Activated naive CD4-positive, alpha-beta T cell treated with anti-CD3 and anti-CD28 coated beads, Interleukin-2, amount 50 U/mL, for 72 hours (primary cell): Measurements from ENCODE around the gene FAM184B. TPM values are rescaled to one million over a fixed set of nuclear protein-coding genes. Genes with fewer than 3 reads are reported as not detected.
"Not testable (repeated sequence)": the region's sequence is repeated elsewhere in the genome, so short reads cannot be mapped to it uniquely, and the experiment has no call there.

Source experiments
- ATAC-seq, 2 donors: fragments of 150-1000 bp; cut with Tn5 transposase; 2 replicates each; pipeline ENCODE4 v1.10.0; 2021; ENCODE audit warnings: mild to moderate bottlenecking in 2 of 2, moderate library complexity in 2 of 2
- DNase-seq, 2 donors: peaks; one replicate each; pipeline ENCODE4 v3.0.0; 2021 to 2022; ENCODE audit warnings: low spot score in 2 of 2
- H3K27ac Mint-ChIP-seq, 2 donors: one replicate each; pipeline ENCODE4 v1.8.0; 2022; ENCODE audit warnings: mild to moderate bottlenecking in 2 of 2, mixed read lengths in 2 of 2
- H3K36me3 Mint-ChIP-seq, 2 donors: one replicate each; pipeline ENCODE4 v1.8.0; 2022; ENCODE audit warnings: mixed read lengths in 2 of 2
- H3K9me3 Mint-ChIP-seq, 2 donors: one replicate each; pipeline ENCODE4 v1.8.0; 2022; ENCODE audit warnings: mixed read lengths in 2 of 2
- total RNA-seq, 2 donors: library from RNA; stranded (reverse); gene quantifications; one replicate each; pipeline ENCODE4 v1.2.3, GENCODE V29; 2022

FAM184B gene
- total RNA-seq, 2 donors from 2014 or later, result not detected

GRCh38 chr4:17681281-17682221 is 99.9 kb downstream of the FAM184B start:
- H3K27ac Mint-ChIP-seq, result no peak overlapping the region
- ATAC-seq, result peak in 1 of 2 donors; percentile 7
- no peaks in the 10 kb centered on the region for H3K36me3 Mint-ChIP-seq
- no peak for DNase-seq
- H3K9me3 Mint-ChIP-seq, result no peaks in the 10 kb centered on the region

GRCh38 chr4:17680559-17681280 is 100.7 kb downstream of the FAM184B start:
- H3K27ac Mint-ChIP-seq, result no peak overlapping the region
- peaks cover 0 to 3% of the 10 kb centered on the region in 2 donors for H3K9me3 Mint-ChIP-seq
- H3K36me3 Mint-ChIP-seq, result no peaks in the 10 kb centered on the region
- ATAC-seq, result peak in 1 of 2 donors; percentile 4
- no peak for DNase-seq

DNA sequence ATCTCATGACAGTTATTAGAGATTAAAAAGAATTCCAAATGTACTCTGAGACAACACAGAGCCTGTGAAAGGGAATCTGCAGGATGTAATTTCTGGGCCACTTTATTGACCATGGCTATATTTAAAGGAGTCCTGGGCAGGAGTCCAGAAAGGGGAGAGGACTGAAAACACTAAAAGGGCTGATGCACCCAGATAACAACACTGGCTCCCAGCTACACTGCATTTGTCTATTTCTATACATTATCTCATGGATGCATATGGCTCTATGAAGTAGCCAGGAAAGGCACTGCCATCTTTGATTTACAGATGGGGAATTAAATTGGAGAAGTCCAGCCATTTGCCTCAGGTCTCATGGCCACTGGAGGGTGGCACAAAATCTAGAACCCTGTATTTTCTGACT is 111.0 kb downstream of the FAM184B start:
- Mint-ChIP-seq H3K9me3 (peaks cover 15 to 16% of the 10 kb centered on the region in 2 donors), H3K36me3 (peaks cover 5 to 13% of the 10 kb centered on the region in 2 donors), H3K27ac (no peak overlapping the region)
- DNase-seq (no peak), ATAC-seq (no peak)

- Mint-ChIP-seq H3K27ac (no peak overlapping the region), H3K9me3 (peaks cover 14 to 15% of the 10 kb centered on the region in 2 donors), H3K36me3 (peaks cover 5 to 13% of the 10 kb centered on the region in 2 donors)
- ATAC-seq, result no peak
- DNase-seq, result no peak
Measured at GRCh38 chr4:17667653-17668201, 113.7 kb downstream of the FAM184B start.

- H3K36me3 Mint-ChIP-seq, result peaks cover 5 to 13% of the 10 kb centered on the region in 2 donors
- no peak for DNase-seq
- H3K9me3 Mint-ChIP-seq, result peaks cover 13 to 15% of the 10 kb centered on the region in 2 donors
Measured at GRCh38 chr4:17667253-17667652, 114.2 kb downstream of the FAM184B start.

DNA sequence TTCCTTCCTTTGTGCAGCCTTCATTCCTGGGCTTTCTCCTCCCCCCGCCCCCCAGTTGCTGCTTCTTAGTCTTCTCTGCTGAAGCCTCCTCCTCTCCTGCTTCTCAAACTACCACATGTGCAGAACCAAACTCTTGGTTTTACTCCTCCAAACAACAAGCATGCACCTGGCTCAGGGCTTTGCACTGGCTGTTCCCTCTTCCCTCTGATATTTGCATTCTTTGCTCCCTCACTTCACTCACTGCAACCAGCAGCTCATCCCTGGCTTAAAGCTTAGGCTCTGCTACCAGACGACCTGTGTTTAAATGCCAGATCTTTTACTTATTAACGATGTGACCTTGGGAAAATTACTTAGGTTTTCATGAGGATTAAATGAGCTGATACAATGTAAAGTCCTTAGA is 115.6 kb downstream of the FAM184B start:
- no peak for ATAC-seq

More at GRCh38 chr4:17667253-17667652, 114.2 kb downstream of the FAM184B start:
- no peak overlapping the region for H3K27ac Mint-ChIP-seq
- no peak for ATAC-seq

DNA sequence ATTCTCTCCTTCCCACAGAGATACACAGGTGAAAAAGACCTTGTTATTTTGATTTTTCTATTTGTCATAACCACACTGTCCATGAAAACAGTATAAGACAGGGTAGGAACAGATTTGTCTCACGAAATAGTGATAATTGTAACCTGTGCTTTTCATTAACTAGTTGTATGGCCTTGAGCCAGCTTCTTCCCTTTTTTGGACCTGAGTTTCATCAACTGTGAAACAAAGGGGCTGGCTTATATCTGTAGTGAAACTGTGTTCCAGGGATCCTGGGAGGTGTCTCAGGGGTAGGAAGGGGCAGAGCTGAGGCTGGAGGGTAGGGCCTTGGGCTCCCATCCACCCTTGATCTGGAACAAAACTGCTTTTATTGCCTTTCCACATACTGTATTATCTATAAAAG is 116.1 kb downstream of the FAM184B start:
- Mint-ChIP-seq H3K9me3 (peaks cover 0 to 3% of the 10 kb centered on the region in 2 donors), H3K36me3 (peaks cover 0 to 5% of the 10 kb centered on the region in 2 donors), H3K27ac (no peak overlapping the region)
- ATAC-seq, result no peak
- DNase-seq, result no peak

More for the DNA sequence above, 115.6 kb downstream of the FAM184B start:
- no peak for DNase-seq
- Mint-ChIP-seq H3K9me3 (peaks cover under 1 to 4% of the 10 kb centered on the region in 2 donors), H3K27ac (no peak overlapping the region), H3K36me3 (peaks cover 3 to 5% of the 10 kb centered on the region in 2 donors)

DNA sequence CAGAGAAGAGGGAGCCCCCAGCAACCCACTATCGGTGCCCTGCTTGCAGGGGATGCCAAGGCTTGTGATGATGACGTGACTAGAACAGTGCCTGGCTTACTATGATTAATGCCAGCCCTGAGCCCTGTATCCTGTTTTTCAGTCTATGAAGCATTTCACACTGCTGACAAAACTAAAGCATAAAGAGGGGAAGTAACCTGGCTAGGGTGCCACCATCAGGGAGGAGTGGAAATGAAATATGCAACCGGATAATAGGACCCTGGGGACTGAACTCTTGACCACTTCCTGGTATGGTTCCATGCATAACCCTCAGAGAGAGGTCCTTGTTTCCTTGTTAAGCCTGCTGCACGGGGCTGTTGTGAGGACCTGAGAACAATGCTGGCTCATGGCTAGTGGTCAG is 116.7 kb downstream of the FAM184B start:
- ATAC-seq (peak in 1 of 2 donors; percentile 69), DNase-seq (no peak)

DNA sequence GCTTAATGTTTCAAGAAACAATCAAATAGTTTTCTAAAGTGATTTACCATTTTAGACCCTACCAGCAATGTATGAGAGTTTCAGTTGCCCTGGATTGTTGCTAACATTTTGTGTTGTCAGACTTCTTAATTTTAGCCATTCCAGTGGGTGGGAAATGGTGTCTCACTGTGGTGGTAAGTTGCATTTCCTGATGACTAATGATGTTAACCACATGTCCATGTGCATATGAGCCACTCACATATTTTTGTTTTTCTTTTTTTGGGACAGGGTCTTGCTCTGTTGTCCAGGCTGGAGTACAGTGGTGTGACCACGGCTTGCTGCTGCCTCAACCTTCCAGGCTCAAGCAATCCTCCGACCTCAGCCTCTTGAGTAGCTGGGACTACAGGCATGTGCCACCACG is 118.7 kb downstream of the FAM184B start:
- Mint-ChIP-seq H3K9me3 (peaks cover 0 to 3% of the 10 kb centered on the region in 2 donors), H3K27ac (no peak overlapping the region), H3K36me3 (peaks cover 0 to 5% of the 10 kb centered on the region in 2 donors)
- peak in 1 of 2 donors; percentile 29 for ATAC-seq
- no peak for DNase-seq

More for the DNA sequence above, 116.7 kb downstream of the FAM184B start:
- peaks cover 0 to 5% of the 10 kb centered on the region in 2 donors for H3K36me3 Mint-ChIP-seq
- no peak overlapping the region for H3K27ac Mint-ChIP-seq
- peaks cover 0 to 3% of the 10 kb centered on the region in 2 donors for H3K9me3 Mint-ChIP-seq

DNA sequence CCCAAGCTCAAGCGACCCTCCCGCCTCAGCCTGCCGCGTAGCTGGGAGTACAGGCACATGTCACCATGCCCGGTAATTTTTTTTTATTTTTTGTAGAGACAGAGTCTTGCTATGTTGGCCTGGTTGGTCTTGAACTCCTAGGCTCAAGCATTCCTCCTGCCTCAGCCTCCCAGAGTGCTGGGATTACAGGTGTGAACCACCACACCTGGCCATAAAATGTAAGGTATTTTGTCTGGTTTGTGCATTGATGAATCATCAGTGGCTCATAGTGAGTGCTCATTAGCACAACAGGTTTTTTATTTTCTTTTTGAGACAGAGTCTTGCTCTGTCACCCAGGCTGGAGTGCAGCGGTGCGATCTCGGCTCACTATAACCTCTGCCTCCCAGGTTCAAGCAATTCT is 122.2 kb downstream of the FAM184B start:
- DNase-seq, ATAC-seq, H3K27ac Mint-ChIP-seq, H3K9me3 Mint-ChIP-seq, H3K36me3 Mint-ChIP-seq: not testable (repeated sequence)

GRCh38 chr4:17657849-17658248 is 123.6 kb downstream of the FAM184B start:
- no peak for ATAC-seq
- DNase-seq, result no peak

GRCh38 chr4:17657090-17657489 is 124.3 kb downstream of the FAM184B start:
- Mint-ChIP-seq H3K9me3 (no peaks in the 10 kb centered on the region), H3K36me3 (no peaks in the 10 kb centered on the region), H3K27ac (no peak overlapping the region)
- DNase-seq, result no peak
- no peak for ATAC-seq

More at GRCh38 chr4:17657849-17658248, 123.6 kb downstream of the FAM184B start:
- no peaks in the 10 kb centered on the region for H3K9me3 Mint-ChIP-seq
- H3K36me3 Mint-ChIP-seq, result no peaks in the 10 kb centered on the region
- no peak overlapping the region for H3K27ac Mint-ChIP-seq

GRCh38 chr4:17654701-17655100 is 126.7 kb downstream of the FAM184B start:
- ATAC-seq (no peak), DNase-seq (no peak)
- H3K27ac Mint-ChIP-seq, result no peak overlapping the region
- no peaks in the 10 kb centered on the region for H3K9me3 Mint-ChIP-seq
- H3K36me3 Mint-ChIP-seq, result no peaks in the 10 kb centered on the region

- no peak overlapping the region for H3K27ac Mint-ChIP-seq
- H3K36me3 Mint-ChIP-seq, result no peaks in the 10 kb centered on the region
- DNase-seq (no peak), ATAC-seq (no peak)
- H3K9me3 Mint-ChIP-seq, result no peaks in the 10 kb centered on the region
Measured at GRCh38 chr4:17650406-17650805, 131.0 kb downstream of the FAM184B start.

DNA sequence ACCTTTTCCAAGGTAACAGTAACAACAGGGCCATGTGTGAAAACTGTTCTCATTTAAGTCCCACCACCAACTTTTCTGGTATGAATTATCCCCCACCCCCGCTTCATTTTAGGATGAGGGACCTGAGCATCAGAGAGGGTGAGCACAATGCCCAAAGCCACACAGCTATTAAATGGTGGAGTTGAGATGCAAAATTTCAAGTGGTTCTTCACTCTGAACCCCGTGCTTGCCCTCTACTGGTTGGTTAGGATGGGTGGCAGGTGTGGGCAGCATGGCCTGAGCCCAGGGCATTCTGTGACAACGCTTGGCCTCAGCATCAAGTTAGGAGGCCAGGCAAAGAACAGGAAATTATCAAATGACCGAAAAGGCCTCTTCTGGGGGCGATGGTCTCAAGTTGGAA is 133.5 kb downstream of the FAM184B start:
- Mint-ChIP-seq H3K36me3 (no peaks in the 10 kb centered on the region), H3K27ac (no peak overlapping the region), H3K9me3 (peaks cover 0 to 5% of the 10 kb centered on the region in 2 donors)
- DNase-seq, result no peak
- ATAC-seq, result no peak

DNA sequence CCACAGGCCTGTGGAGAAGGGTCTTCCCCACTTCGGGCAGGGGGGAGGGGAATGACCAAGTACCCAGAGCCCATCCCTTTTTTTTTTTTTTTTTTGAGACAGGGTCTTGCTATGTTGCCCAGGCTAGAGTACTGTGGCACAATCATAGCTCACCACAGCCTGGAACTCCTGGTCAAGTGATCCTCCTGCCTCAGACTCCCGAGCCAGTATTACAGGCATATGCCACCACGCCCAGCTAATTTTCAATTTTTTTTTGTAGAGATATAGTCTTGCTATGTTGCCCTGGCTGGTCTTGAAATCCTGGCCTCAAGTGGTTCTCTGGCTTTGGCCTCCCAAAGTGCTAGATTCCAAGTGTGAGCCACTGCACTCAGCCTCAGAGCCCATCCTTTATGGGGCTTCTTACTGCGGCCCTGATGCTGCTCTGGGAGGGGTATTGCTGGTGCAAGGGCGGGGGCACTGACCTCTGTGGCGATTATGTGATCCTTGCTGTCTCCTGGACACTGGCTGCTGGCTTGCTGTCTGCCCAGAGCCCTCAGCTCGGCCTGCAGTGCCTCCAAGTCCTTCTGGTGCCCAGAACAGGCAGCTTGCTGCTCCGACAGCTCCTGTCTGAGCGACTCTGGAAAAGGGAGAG is 134.1 kb downstream of the FAM184B start:
- Mint-ChIP-seq H3K27ac (no peak overlapping the region), H3K9me3 (peaks cover 0 to 5% of the 10 kb centered on the region in 2 donors), H3K36me3 (peaks cover 0 to 4% of the 10 kb centered on the region in 2 donors)
- ATAC-seq, result no peak
- no peak for DNase-seq
